DOHH2 (cell line): ENCODE results near the gene ZBED1.

Source experiments
- EZH2phosphoT487 ChIP-seq: fragments of 200-600 bp; sonication (generic); IDR thresholded peaks from 2 replicates; pipeline ENCODE4 v1.6.1; 2017; ENCODE audit warnings: borderline replicate concordance, mild to moderate bottlenecking, antibody characterized with exemption, low read length, moderate library complexity, mixed read lengths
- TF ChIP-seq, protein P1 (sequence below): fragments of 200-600 bp; sonication (generic); IDR thresholded peaks from one replicate; pipeline ENCODE4 v1.5.1; 2014; ENCODE audit warnings: antibody characterized with exemption, mild to moderate bottlenecking, low read depth, low read length; ENCODE audit not compliant: poor library complexity, severe bottlenecking

DNA sequence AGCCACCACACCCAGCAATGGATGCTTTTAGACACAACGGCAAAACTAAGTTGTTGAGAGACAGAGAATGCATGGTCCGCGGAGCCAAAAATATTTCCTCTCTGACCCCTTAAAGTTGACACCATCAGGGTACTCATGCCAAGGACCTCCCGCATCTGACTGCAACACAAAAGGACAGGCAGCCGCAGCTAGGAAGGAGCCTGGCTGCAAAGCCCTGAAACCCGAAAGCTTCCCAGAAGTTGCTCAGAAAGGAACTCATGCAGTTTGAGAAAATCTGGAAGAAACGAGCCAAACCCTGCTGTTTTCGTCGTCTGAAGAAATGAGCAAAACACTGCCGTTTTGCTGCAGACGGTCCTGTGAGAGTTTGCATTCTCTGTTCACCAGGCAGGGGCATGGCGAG, 16.5 kb downstream of the ZBED1 start:
- TF ChIP-seq, protein P1, sequence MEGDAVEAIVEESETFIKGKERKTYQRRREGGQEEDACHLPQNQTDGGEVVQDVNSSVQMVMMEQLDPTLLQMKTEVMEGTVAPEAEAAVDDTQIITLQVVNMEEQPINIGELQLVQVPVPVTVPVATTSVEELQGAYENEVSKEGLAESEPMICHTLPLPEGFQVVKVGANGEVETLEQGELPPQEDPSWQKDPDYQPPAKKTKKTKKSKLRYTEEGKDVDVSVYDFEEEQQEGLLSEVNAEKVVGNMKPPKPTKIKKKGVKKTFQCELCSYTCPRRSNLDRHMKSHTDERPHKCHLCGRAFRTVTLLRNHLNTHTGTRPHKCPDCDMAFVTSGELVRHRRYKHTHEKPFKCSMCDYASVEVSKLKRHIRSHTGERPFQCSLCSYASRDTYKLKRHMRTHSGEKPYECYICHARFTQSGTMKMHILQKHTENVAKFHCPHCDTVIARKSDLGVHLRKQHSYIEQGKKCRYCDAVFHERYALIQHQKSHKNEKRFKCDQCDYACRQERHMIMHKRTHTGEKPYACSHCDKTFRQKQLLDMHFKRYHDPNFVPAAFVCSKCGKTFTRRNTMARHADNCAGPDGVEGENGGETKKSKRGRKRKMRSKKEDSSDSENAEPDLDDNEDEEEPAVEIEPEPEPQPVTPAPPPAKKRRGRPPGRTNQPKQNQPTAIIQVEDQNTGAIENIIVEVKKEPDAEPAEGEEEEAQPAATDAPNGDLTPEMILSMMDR, result no peak
- TF ChIP-seq EZH2phosphoT487, result no peak
